LNCaP clone FGC (cell line): ENCODE data around the gene MMADHC.
"Not testable (repeated sequence)": the region's sequence is repeated elsewhere in the genome, so short reads cannot be mapped to it uniquely, and the experiment has no call there.

ENCODE experiments used
- DNase-seq: peaks from one replicate; pipeline ENCODE4 v3.0.0-alpha.2; 2011; ENCODE audit warnings: low read depth
- H3K4me3 ChIP-seq: 2 replicates; pipeline ENCODE4 v1.5.1; 2011; ENCODE audit warnings: mild to moderate bottlenecking, low read depth, low read length, control low read depth
- TF ChIP-seq, protein P1 (sequence below): IDR thresholded peaks from 2 replicates; pipeline ENCODE4 v1.5.1; 2012; ENCODE audit warnings: mild to moderate bottlenecking; ENCODE audit not compliant: control insufficient read depth, insufficient read depth; ENCODE audit errors: extremely low read depth

MMADHC gene

DNA sequence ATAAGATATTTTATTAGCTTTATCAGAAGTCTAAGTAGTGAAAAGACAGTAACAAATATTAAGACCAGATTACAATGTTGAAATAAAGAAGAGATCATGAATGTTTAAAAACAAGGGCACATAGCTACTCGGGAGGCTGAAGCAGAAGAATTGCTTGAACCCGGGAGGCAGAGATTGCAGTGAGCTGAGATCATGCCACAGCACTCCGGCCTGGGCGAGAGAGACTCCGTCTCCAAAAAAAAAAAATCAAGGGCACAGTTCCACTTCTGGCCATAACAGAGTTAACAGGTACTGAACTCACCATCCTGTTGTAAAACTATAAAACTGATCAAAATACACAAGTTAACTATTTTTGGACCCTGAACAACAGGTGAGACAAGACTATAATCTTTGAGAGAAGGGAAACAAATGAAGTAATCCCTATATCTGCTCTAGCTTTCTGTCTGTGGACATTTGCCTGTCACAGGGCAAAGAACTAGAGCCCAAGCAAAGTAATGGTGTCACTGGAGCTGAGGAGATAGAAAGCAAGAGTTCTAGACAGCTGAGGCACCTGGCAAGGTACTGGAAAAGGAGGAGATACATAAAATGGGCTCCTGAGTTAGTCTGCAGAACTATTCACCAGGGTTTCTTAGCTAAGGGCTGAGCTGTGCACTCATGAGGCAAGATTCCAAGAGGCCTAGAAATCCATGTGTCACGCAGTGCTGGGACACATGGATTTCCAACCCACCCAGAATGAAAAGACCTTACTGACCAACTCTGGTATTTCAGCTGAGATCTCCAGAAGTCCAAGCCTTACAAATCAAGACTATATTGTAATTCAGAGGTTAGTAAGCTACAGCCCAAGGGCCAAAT is 15.2 kb downstream of the MMADHC start:
- H3K4me3 ChIP-seq, result no peak overlapping the region
- TF ChIP-seq, protein P1, sequence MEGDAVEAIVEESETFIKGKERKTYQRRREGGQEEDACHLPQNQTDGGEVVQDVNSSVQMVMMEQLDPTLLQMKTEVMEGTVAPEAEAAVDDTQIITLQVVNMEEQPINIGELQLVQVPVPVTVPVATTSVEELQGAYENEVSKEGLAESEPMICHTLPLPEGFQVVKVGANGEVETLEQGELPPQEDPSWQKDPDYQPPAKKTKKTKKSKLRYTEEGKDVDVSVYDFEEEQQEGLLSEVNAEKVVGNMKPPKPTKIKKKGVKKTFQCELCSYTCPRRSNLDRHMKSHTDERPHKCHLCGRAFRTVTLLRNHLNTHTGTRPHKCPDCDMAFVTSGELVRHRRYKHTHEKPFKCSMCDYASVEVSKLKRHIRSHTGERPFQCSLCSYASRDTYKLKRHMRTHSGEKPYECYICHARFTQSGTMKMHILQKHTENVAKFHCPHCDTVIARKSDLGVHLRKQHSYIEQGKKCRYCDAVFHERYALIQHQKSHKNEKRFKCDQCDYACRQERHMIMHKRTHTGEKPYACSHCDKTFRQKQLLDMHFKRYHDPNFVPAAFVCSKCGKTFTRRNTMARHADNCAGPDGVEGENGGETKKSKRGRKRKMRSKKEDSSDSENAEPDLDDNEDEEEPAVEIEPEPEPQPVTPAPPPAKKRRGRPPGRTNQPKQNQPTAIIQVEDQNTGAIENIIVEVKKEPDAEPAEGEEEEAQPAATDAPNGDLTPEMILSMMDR, result no peak
- peak; percentile 78 for DNase-seq

DNA sequence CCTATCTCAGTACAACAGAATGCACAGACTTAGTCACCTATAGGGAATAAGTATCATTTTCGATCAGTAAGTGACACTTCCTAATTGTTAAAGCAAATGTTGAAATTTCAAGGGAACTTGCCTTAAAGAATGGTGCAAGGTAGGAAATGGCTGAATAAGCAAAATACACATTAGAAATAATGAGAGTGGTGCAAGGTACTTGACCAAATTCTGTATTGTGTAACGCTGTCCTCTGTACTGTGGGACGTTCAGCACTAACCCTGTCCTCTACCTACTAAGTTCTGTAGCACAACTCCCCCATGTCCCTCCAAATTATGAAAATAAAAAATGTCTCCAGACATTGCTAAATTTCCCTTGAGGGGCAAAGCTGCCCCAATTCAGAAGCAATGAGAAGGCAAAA is 19.4 kb downstream of the MMADHC start:
- H3K4me3 ChIP-seq, result no peak overlapping the region
- TF ChIP-seq, protein P1, result no peak
- no peak for DNase-seq

DNA sequence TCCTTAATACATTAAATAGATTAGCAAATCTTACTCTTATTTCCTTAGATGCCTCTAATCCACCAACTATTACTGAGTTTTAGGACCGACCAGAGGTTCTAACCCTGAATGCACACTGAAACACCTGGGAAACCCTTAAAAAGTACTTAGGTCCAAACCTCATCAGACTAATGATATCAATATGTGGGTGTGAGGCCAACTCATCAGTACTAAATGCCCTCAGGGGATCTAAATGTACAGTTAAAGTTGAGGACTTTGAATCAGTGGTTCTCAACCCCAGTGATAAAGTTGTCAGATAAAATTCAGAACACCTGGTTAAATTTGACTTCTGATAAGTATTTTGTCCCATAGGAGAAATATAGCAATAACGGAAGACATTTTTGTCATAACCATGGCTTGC is 20.9 kb downstream of the MMADHC start:
- TF ChIP-seq, protein P1, result no peak
- DNase-seq, result no peak
- no peak overlapping the region for H3K4me3 ChIP-seq

DNA sequence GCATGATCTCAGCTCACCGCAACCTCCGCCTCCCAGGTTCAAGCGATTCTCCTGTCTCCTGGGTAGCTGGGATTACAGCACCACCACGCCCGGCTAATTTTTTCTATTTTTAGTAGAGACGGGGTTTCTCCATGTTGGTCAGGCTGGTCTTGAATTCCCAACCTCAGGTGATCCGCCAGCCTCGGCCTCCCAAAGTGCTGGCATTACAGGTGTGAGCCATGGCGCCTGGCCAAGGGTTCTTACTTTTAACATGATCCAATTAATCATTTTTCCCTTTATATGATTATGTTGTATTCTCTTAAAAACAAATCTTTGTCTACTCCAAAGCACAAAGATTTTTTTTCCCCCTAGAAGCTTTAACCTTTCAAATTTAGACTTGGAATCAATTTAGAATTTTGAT is 21.9 kb downstream of the MMADHC start:
- DNase-seq, H3K4me3 ChIP-seq: not testable (repeated sequence)

DNA sequence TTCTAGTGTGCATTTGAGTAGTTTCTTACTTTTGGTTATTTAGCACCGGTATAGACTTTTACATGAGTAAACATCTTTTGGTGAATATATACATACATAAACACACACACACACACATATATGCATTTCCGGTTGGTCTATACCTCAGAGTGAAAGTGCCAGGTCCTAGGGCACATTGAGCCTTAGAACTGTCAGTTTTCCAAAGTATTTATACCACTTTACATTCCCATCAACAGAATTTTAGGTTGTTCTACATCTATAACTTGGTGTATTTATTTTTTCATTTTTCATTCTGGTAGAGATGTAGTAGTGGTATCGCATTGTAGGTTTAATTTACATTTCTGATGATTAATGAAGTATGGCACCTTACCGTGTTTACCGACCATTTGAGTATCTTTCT is 22.6 kb downstream of the MMADHC start:
- H3K4me3 ChIP-seq, result no peak overlapping the region
- no peak for DNase-seq
- TF ChIP-seq, protein P1, result no peak

DNA sequence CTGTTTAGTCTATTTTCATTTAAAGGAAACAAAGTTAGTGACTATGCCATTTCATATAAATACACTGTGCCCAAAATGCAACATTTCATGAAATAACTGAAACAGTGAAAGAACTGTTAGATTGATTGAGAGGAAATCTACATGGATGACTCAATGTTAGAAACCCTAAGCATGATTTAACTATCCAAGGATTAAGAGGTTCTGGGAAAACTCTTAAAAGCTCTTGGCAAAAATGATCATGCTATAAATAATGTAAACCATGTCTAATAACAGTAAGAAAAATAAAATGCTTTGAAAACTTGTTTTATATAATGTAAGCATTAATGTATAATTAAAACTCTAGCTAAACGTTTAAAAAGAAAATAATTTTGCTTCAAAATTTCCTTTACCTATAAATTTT is 23.5 kb downstream of the MMADHC start:
- TF ChIP-seq, protein P1, result no peak
- H3K4me3 ChIP-seq, result no peak overlapping the region
- DNase-seq, result no peak

DNA sequence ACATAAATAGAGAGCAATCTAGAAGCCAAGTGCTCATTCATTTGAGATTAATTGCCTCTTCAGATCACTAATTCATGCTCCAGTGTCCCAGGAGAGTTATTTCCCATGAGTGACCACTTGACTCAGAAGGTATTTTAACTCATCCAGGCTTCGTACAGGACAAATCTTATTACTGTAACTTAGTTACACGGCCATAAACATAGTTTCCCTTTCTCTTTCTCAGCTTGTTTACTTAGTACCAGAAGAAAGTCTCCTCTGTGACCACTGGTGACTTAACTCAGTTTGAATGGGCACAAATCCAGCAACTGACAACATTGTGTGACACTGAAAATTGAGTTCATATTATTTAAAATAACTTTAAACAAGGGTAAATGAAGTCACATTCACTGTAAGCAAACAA is 25.3 kb downstream of the MMADHC start:
- H3K4me3 ChIP-seq, result no peak overlapping the region
- TF ChIP-seq, protein P1, result no peak
- DNase-seq, result no peak
